ENCODE data around the gene OCLN.
"Not testable (repeated sequence)": the region's sequence is repeated elsewhere in the genome, so short reads cannot be mapped to it uniquely, and the experiment has no call there.

Gene OCLN

GRCh38 chr5:69526660-69527059 lies 34.1 kb downstream of the OCLN start:
- Histone ChIP-seq H3K4me1 (ENCODE audit: control insufficient read depth, insufficient read depth, low read length) (peaks cover 9% of the 10 kb centered on the region), H3K9me3 (ENCODE audit: control insufficient read depth, low read length) (no peaks in the 10 kb centered on the region), H3K27ac (ENCODE audit: insufficient read depth, low read depth, low read length, poor library complexity, severe bottlenecking) (no peak overlapping the region), H3K4me3 (ENCODE audit: insufficient read depth, low read depth, low read length) (no peak overlapping the region), H3K36me3 (ENCODE audit: control insufficient read depth, insufficient read depth, low read length) (no peaks in the 10 kb centered on the region), H3K27me3 (ENCODE audit: control insufficient read depth, insufficient read depth, low read length, poor library complexity, severe bottlenecking) (no peaks in the 10 kb centered on the region)
- 94 to 95% methylated on average over 9 of the region's 9 CpGs for WGBS, 2 experiments

GRCh38 chr5:69527128-69527770 lies 34.7 kb downstream of the OCLN start:
- no peak overlapping the region for H3K4me3 ChIP-seq (ENCODE audit: insufficient read depth, low read depth, low read length)
- no peaks in the 10 kb centered on the region for H3K27me3 ChIP-seq (ENCODE audit: control insufficient read depth, insufficient read depth, low read length, poor library complexity, severe bottlenecking)
- WGBS, 2 experiments, result 92 to 94% methylated on average over 7 of the region's 7 CpGs
- H3K27ac ChIP-seq (ENCODE audit: insufficient read depth, low read depth, low read length, poor library complexity, severe bottlenecking), result no peak overlapping the region
- no peaks in the 10 kb centered on the region for H3K9me3 ChIP-seq (ENCODE audit: control insufficient read depth, low read length)
- peaks cover 9% of the 10 kb centered on the region for H3K4me1 ChIP-seq (ENCODE audit: control insufficient read depth, insufficient read depth, low read length)
- no peaks in the 10 kb centered on the region for H3K36me3 ChIP-seq (ENCODE audit: control insufficient read depth, insufficient read depth, low read length)

GRCh38 chr5:69528035-69528434 lies 35.4 kb downstream of the OCLN start:
- WGBS, 2 experiments, result 89 to 92% methylated on average over 5 of the region's 5 CpGs
- Histone ChIP-seq H3K36me3 (ENCODE audit: control insufficient read depth, insufficient read depth, low read length) (no peaks in the 10 kb centered on the region), H3K4me3 (ENCODE audit: insufficient read depth, low read depth, low read length) (no peak overlapping the region), H3K27me3 (ENCODE audit: control insufficient read depth, insufficient read depth, low read length, poor library complexity, severe bottlenecking) (no peaks in the 10 kb centered on the region), H3K4me1 (ENCODE audit: control insufficient read depth, insufficient read depth, low read length) (peaks cover 9% of the 10 kb centered on the region), H3K9me3 (ENCODE audit: control insufficient read depth, low read length) (no peaks in the 10 kb centered on the region), H3K27ac (ENCODE audit: insufficient read depth, low read depth, low read length, poor library complexity, severe bottlenecking) (no peak overlapping the region)

DNA sequence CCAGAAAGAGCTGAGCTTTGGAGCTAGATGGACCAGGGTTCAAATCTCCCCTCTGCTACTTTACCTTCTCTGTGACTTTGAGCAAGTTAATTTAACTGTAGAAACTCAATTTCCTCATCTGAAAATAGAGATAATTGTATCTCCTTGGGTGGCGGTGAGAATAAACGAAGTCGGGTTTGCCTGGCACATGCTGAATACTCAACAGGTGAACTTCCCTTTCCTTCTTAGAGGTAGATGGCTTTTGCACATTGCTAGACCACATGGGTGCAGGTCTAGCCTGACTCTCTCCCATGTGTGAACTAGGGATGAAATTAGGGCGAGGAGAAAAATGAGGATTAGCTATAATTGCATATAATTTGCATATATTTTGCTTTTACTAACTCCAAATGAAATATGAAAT lies 36.0 kb downstream of the OCLN start:
- Histone ChIP-seq H3K27me3 (ENCODE audit: control insufficient read depth, insufficient read depth, low read length, poor library complexity, severe bottlenecking) (no peaks in the 10 kb centered on the region), H3K4me3 (ENCODE audit: insufficient read depth, low read depth, low read length) (no peak overlapping the region), H3K36me3 (ENCODE audit: control insufficient read depth, insufficient read depth, low read length) (no peaks in the 10 kb centered on the region), H3K27ac (ENCODE audit: insufficient read depth, low read depth, low read length, poor library complexity, severe bottlenecking) (no peak overlapping the region), H3K9me3 (ENCODE audit: control insufficient read depth, low read length) (no peaks in the 10 kb centered on the region), H3K4me1 (ENCODE audit: control insufficient read depth, insufficient read depth, low read length) (peaks cover 9% of the 10 kb centered on the region)
- 96 to 98% methylated on average over 3 of the region's 4 CpGs for WGBS, 2 experiments

DNA sequence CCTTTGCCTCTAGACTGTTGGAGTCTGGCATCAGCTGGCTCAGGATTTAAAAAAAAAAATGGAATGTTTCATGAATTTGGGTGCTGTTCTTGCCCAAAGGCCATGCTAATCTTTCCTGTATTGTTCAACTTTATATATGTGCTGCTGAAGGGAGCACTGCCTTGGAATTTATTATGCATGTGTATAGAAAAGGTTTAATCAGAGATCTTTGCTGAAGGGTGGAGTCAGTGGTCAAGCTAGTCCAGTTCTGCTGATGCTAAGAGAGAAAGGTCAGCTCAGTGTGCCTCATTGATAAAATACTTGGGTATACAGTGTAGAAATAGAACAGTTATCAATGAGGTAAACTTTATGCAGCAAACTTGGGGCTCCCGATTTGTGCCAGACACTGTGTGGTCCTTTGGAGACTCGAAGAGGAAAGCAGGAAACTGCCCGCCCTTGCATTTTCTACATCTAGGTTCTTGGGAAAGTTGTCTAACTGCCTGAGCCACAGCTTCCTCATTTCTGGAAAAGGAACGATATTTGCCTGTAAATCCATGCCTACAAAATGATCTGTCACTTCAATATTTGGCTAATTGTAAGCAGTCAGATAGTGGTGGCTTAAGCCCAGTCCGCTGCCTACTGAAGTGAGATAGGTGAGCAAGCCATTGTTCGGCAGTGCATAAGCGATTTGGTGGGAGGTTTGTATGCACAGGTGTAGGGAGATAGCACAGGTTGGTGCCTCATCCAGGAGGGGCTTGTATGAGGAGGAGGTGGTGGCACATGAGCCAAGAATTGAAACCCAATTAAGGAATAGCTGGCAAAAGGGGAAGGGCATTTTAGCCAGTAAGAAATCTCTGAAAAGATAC lies 38.2 kb downstream of the OCLN start:
- Histone ChIP-seq H3K36me3 (ENCODE audit: control insufficient read depth, insufficient read depth, low read length) (no peaks in the 10 kb centered on the region), H3K4me1 (ENCODE audit: control insufficient read depth, insufficient read depth, low read length) (peaks cover 9% of the 10 kb centered on the region), H3K27me3 (ENCODE audit: control insufficient read depth, insufficient read depth, low read length, poor library complexity, severe bottlenecking) (no peaks in the 10 kb centered on the region), H3K27ac (ENCODE audit: insufficient read depth, low read depth, low read length, poor library complexity, severe bottlenecking) (no peak overlapping the region), H3K4me3 (ENCODE audit: insufficient read depth, low read depth, low read length) (no peak overlapping the region), H3K9me3 (ENCODE audit: control insufficient read depth, low read length) (no peaks in the 10 kb centered on the region)
- WGBS, 2 experiments, result 93 to 95% methylated on average over 7 of the region's 7 CpGs

DNA sequence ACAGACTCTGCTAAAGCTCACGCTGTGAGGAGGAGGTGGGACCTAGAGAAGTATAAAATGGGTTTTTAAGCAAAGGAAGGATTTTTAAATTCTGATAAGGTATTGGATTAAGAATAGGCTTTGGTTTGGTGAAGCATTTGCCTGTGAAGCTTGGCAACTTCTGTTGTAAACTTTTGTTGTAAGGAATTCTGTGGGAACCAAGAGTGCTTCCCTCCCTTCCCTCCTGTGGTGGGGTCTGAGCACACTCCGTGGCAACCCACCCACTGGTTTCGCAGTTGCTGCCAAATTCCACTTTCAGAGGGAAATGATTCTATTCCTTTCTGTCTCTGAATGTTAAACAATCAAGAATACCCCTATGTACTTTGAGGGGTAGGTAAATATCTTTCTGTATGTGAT lies 38.8 kb downstream of the OCLN start:
- H3K27me3 ChIP-seq (ENCODE audit: control insufficient read depth, insufficient read depth, low read length, poor library complexity, severe bottlenecking), result no peaks in the 10 kb centered on the region
- H3K4me1 ChIP-seq (ENCODE audit: control insufficient read depth, insufficient read depth, low read length), result peaks cover 9% of the 10 kb centered on the region
- H3K9me3 ChIP-seq (ENCODE audit: control insufficient read depth, low read length), result no peaks in the 10 kb centered on the region
- 57 to 70% methylated on average over 3 of the region's 3 CpGs for WGBS, 2 experiments
- no peak overlapping the region for H3K27ac ChIP-seq (ENCODE audit: insufficient read depth, low read depth, low read length, poor library complexity, severe bottlenecking)
- H3K36me3 ChIP-seq (ENCODE audit: control insufficient read depth, insufficient read depth, low read length), result no peaks in the 10 kb centered on the region
- no peak overlapping the region for H3K4me3 ChIP-seq (ENCODE audit: insufficient read depth, low read depth, low read length)

DNA sequence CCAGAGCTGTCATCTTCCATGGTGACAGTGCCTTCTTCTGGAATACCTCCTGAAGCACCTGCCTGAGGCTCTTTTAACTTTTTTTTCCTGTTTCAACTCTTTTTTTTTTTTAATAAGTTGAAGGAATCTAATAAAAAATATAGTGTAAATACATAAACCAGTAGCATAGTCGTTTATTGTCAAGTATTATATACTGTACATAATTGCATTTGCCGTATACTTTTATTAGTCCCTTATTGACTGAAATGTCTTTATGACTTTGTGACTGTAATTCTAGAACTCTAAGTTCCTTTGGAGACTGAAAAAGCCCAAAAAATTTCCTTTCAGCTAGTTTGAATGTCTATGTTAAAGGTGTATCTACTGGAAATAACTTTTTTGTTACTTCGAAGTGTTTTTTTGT lies 45.3 kb downstream of the OCLN start:
- H3K9me3 ChIP-seq (ENCODE audit: control insufficient read depth, low read length); H3K4me1 ChIP-seq (ENCODE audit: control insufficient read depth, insufficient read depth, low read length); H3K27me3 ChIP-seq (ENCODE audit: control insufficient read depth, insufficient read depth, low read length, poor library complexity, severe bottlenecking); H3K27ac ChIP-seq (ENCODE audit: insufficient read depth, low read depth, low read length, poor library complexity, severe bottlenecking); H3K4me3 ChIP-seq (ENCODE audit: insufficient read depth, low read depth, low read length); H3K36me3 ChIP-seq (ENCODE audit: control insufficient read depth, insufficient read depth, low read length): not testable (repeated sequence)
- no CpG with 5 or more reads among the region's 3 CpGs for WGBS, 2 experiments

DNA sequence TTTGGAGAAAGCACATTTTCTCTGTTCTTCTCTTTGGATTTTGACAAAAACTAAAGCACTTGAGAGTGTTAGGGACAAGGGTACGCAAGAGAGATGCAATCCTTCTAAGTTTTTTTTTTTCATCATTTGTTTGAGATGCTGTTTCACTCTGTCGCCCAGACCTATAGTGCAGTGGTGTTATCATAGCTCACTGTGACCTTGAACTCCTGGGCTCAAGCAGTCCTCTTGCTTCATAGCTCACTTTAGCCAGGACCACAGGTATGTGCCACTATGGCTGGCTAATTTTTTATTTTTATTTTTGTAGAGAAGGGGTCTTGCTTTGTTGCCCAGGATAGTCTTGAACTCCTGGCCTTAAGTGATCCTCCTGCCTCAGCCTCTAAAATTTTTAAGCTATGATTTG lies 46.1 kb downstream of the OCLN start:
- 100% methylated on average over 1 of the region's 2 CpGs for WGBS, 2 experiments

DNA sequence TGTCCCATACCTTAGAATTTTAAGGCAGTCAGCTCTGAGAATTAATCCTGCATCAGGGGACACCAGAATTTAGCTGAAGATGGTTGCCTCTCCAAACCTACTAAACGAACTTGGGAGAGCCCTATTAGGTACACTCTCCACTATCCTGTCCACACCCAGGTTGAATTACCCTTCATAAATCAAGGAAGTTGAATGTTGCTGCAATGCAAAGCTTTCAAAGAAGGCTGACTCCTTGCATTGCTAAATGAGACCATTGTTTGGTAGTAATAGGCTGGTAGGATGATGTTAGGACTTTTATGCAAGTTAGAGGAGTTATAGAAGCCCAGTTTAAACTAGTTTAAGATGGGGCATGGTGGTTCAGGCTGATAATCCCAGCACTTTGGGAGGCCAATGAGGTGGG lies 48.8 kb downstream of the OCLN start:
- not testable (repeated sequence) for H3K4me1 ChIP-seq (ENCODE audit: control insufficient read depth, insufficient read depth, low read length); H3K9me3 ChIP-seq (ENCODE audit: control insufficient read depth, low read length); H3K27ac ChIP-seq (ENCODE audit: insufficient read depth, low read depth, low read length, poor library complexity, severe bottlenecking); H3K27me3 ChIP-seq (ENCODE audit: control insufficient read depth, insufficient read depth, low read length, poor library complexity, severe bottlenecking); H3K4me3 ChIP-seq (ENCODE audit: insufficient read depth, low read depth, low read length); H3K36me3 ChIP-seq (ENCODE audit: control insufficient read depth, insufficient read depth, low read length)
- WGBS, 2 experiments, result no CpG with 5 or more reads among the region's 1 CpG

More for the DNA sequence above, 46.1 kb downstream of the OCLN start:
- H3K4me1 ChIP-seq (ENCODE audit: control insufficient read depth, insufficient read depth, low read length); H3K36me3 ChIP-seq (ENCODE audit: control insufficient read depth, insufficient read depth, low read length); H3K9me3 ChIP-seq (ENCODE audit: control insufficient read depth, low read length); H3K27me3 ChIP-seq (ENCODE audit: control insufficient read depth, insufficient read depth, low read length, poor library complexity, severe bottlenecking); H3K4me3 ChIP-seq (ENCODE audit: insufficient read depth, low read depth, low read length); H3K27ac ChIP-seq (ENCODE audit: insufficient read depth, low read depth, low read length, poor library complexity, severe bottlenecking): not testable (repeated sequence)

- H3K27ac ChIP-seq (ENCODE audit: insufficient read depth, low read depth, low read length, poor library complexity, severe bottlenecking); H3K27me3 ChIP-seq (ENCODE audit: control insufficient read depth, insufficient read depth, low read length, poor library complexity, severe bottlenecking); H3K4me1 ChIP-seq (ENCODE audit: control insufficient read depth, insufficient read depth, low read length); H3K36me3 ChIP-seq (ENCODE audit: control insufficient read depth, insufficient read depth, low read length); H3K9me3 ChIP-seq (ENCODE audit: control insufficient read depth, low read length); H3K4me3 ChIP-seq (ENCODE audit: insufficient read depth, low read depth, low read length): not testable (repeated sequence)
- WGBS, 2 experiments, result no CpG with 5 or more reads among the region's 3 CpGs
Observed at GRCh38 chr5:69542838-69543618, 50.4 kb downstream of the OCLN start.

Measured in ectodermal cell (in vitro differentiated cells).